OCI-LY7 (cell line): ENCODE data around the gene C13orf42.

Experiments
- CTCF ChIP-seq: fragments of 200-600 bp; sonication (generic); conservative IDR thresholded peaks from 2 replicates; pipeline ENCODE4 v1.5.1; 2014; ENCODE audit warnings: mild to moderate bottlenecking, antibody characterized with exemption, low read length, moderate library complexity, mixed read lengths
- EZH2phosphoT487 ChIP-seq: fragments of 200-600 bp; sonication (generic); IDR thresholded peaks from 2 replicates; pipeline ENCODE4 v1.6.1; 2018; ENCODE audit warnings: low read depth, borderline replicate concordance, mild to moderate bottlenecking, mixed run types, antibody characterized with exemption, low read length, moderate library complexity, mixed read lengths

- TF ChIP-seq CTCF: no peak
- TF ChIP-seq EZH2phosphoT487: no peak
Measured at GRCh38 chr13:51122868-51123566, 11.9 kb upstream of the C13orf42 start.
